Tibial nerve (tissue), 4 donors: ENCODE measurements around the gene PTPRJ. TPM values are rescaled to one million over a fixed set of nuclear protein-coding genes. Genes with fewer than 3 reads are reported as not detected.
A peak's percentile ranks its signal among the peaks of the same experiment; 100 is the strongest.

Experiments used
- DNase-seq, 2 donors: peaks; one replicate each; pipeline ENCODE4 v3.0.0-alpha.2; 2019; ENCODE audit warnings: low spot score in 2 of 2
- H3K27ac ChIP-seq, 4 donors: fragments of 200-600 bp; sonication (generic) in 3 of 4; one replicate each; pipeline ENCODE4 v1.5.1; 2017 to 2019; ENCODE audit warnings: mild to moderate bottlenecking in 1 of 4
- H3K27me3 ChIP-seq, 2 donors: fragments of 200-600 bp; sonication (generic) in 1 of 2; one replicate each; pipeline versions ENCODE4 v1.5.1 to v1.6.0; 2017 to 2019
- H3K36me3 ChIP-seq, 3 donors: fragments of 200-600 bp; sonication (generic); one replicate each; pipeline ENCODE4 v1.5.1; 2018 to 2019
- H3K4me1 ChIP-seq, 4 donors: fragments of 200-600 bp; sonication (generic) in 3 of 4; one replicate each; pipeline ENCODE4 v1.5.1; 2017 to 2019
- H3K4me3 ChIP-seq, 4 donors: fragments of 200-600 bp; sonication (generic) in 3 of 4; one replicate each; pipeline ENCODE4 v1.5.1; 2017 to 2019; ENCODE audit warnings: mild to moderate bottlenecking in 1 of 4, moderate library complexity in 1 of 4
- H3K9me3 ChIP-seq, 4 donors: fragments of 200-600 bp; sonication (generic) in 3 of 4; one replicate each; pipeline ENCODE4 v1.5.1; 2017 to 2019
- CTCF ChIP-seq, 5 experiments: fragments of 200-600 bp in 3 of 5; fragments of 450-650 bp in 2 of 5; sonication (generic) in 3 of 5; IDR thresholded peaks; one replicate each; pipeline ENCODE4 v1.5.1; 2016 to 2019; ENCODE audit warnings: antibody characterized with exemption in 5 of 5, mild to moderate bottlenecking in 3 of 5, moderate library complexity in 2 of 5
- EP300 ChIP-seq, 2 donors: sonication (generic); formaldehyde crosslinking; IDR thresholded peaks; one replicate each; pipeline ENCODE4 v1.6.1; 2017; ENCODE audit warnings: antibody characterized with exemption in 2 of 2, mild to moderate bottlenecking in 1 of 2
- POLR2A ChIP-seq, 2 donors: fragments of 450-650 bp; IDR thresholded peaks; one replicate each; pipeline ENCODE4 v1.6.1; 2017; ENCODE audit warnings: antibody characterized with exemption in 2 of 2, mild to moderate bottlenecking in 2 of 2, moderate library complexity in 2 of 2
- WGBS, 2 donors: methylation state at CpG; one replicate each; pipeline ENCODE4 v1.1.5; 2018; 5-methylcytosine and 5-hydroxymethylcytosine counted together
- total RNA-seq, 4 donors: library from RNA; depleted of rRNA; stranded (reverse); fragments of >200 nt; gene quantifications; one replicate each; pipeline ENCODE4 v1.1.0, GENCODE V29; 2016

Gene PTPRJ
- total RNA-seq, 4 donors from 2014 or later, result 20.5 to 24.3 (median 22.3) TPM

- DNase-seq, result no peak
- H3K27ac ChIP-seq, result peak overlapping the region in 2 of 4 donors; percentile 23 to 88
- no peak for TF ChIP-seq EP300 (IDR thresholded peaks at IDR 0.05)
- H3K36me3 ChIP-seq, result peaks cover 0 to 30% (median 4%) of the 10 kb centered on the region in 3 donors
- WGBS, 2 donors, result 71 to 78% methylated on average over 6 of the region's 6 CpGs
- no peaks in the 10 kb centered on the region for H3K9me3 ChIP-seq
- no peak overlapping the region for H3K4me3 ChIP-seq
- no peaks in the 10 kb centered on the region for H3K27me3 ChIP-seq
- H3K4me1 ChIP-seq, result peaks cover 0 to 31% (median 20%) of the 10 kb centered on the region in 4 donors
These were observed 188.5 kb downstream of the PTPRJ start for GRCh38 chr11:48168815-48169214.

GRCh38 chr11:48169259-48169658 is 188.9 kb downstream of the PTPRJ start:
- TF ChIP-seq POLR2A (IDR thresholded peaks at IDR 0.05) (no peak), EP300 (IDR thresholded peaks at IDR 0.05) (no peak), CTCF (IDR thresholded peaks at IDR 0.05) (no peak)
- no peak for DNase-seq
- Histone ChIP-seq H3K27me3 (no peaks in the 10 kb centered on the region), H3K9me3 (no peaks in the 10 kb centered on the region), H3K4me3 (no peak overlapping the region), H3K36me3 (peaks cover 0 to 26% (median 4%) of the 10 kb centered on the region in 3 donors), H3K4me1 (peaks cover 0 to 31% (median 20%) of the 10 kb centered on the region in 4 donors), H3K27ac (peak overlapping the region in 3 of 4 donors; percentile 23 to 88 (median 72))
- WGBS, 2 donors, result 40 to 46% methylated on average over 6 of the region's 6 CpGs

GRCh38 chr11:48169717-48170116 is 189.4 kb downstream of the PTPRJ start:
- Histone ChIP-seq H3K9me3 (no peaks in the 10 kb centered on the region), H3K27ac (peak overlapping the region; percentile 23 to 88 (median 48)), H3K4me3 (no peak overlapping the region), H3K4me1 (peaks cover 0 to 31% (median 20%) of the 10 kb centered on the region in 4 donors), H3K27me3 (no peaks in the 10 kb centered on the region), H3K36me3 (peaks cover 0 to 21% (median 4%) of the 10 kb centered on the region in 3 donors)
- no peak for DNase-seq
- TF ChIP-seq EP300 (IDR thresholded peaks at IDR 0.05) (no peak), CTCF (IDR thresholded peaks at IDR 0.05) (no peak), POLR2A (IDR thresholded peaks at IDR 0.05) (no peak)
- 23 to 24% methylated on average over 7 of the region's 7 CpGs for whole genome bisulfite sequencing, 2 donors

DNA sequence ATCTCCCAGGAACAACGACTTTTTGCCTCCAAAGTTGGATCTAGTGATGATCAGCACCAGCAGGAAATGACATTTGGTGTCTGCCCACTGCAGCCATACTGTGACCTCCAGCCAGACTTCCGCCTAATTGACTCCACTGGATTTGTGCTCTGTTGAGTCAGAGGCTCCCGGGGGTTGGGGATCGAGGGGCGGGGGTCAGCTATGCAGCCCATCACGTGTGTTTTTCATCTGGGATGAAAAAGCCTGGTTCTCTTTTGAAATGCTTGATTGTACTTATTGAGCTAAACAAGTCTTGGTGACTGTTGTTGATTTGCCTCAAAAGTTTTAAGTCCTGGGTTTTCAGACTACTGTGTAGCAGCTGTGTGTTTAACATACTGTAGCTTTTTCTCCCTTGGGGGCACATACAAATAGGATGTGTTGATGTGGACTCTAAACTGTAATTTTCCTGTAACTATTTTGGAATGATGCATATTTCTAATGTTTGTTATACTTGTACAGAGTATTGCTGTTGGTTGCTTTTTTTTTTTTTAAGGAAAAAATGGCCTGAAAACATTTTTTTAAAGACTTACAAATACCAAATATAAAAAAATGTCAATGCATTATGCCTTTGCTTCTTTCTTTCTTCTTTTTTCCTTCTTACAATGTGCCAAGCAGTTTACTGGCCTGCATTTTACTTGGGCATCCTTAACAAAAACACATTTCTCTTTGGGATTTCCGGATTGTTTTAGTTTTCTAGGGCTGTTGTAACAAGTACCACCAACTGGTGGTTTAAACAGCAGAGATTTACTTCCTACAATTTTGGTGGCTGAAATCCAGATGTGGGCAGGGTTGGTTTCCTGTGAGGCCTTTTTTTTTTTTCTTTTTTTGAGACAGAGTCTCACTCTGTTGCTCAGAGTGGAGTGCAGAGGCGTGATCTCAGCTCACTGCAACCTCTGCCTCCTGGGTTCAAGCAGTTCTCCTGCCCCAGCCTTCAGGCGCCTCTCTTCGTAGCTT is 190.2 kb downstream of the PTPRJ start:
- H3K36me3 ChIP-seq, result peaks cover 0 to 13% (median 0%) of the 10 kb centered on the region in 3 donors
- peak overlapping the region in 3 of 4 donors; percentile 23 to 88 (median 72) for H3K27ac ChIP-seq
- DNase-seq, result no peak
- 23 to 24% methylated on average over 7 to 8 of the region's 10 CpGs for WGBS, 2 donors
- no peaks in the 10 kb centered on the region for H3K9me3 ChIP-seq
- no peaks in the 10 kb centered on the region for H3K27me3 ChIP-seq
- TF ChIP-seq POLR2A (IDR thresholded peaks at IDR 0.05), result no peak
- TF ChIP-seq CTCF (IDR thresholded peaks at IDR 0.05), result no peak
- no peak for TF ChIP-seq EP300 (IDR thresholded peaks at IDR 0.05)
- H3K4me3 ChIP-seq, result no peak overlapping the region
- peaks cover 0 to 31% (median 20%) of the 10 kb centered on the region in 4 donors for H3K4me1 ChIP-seq

DNA sequence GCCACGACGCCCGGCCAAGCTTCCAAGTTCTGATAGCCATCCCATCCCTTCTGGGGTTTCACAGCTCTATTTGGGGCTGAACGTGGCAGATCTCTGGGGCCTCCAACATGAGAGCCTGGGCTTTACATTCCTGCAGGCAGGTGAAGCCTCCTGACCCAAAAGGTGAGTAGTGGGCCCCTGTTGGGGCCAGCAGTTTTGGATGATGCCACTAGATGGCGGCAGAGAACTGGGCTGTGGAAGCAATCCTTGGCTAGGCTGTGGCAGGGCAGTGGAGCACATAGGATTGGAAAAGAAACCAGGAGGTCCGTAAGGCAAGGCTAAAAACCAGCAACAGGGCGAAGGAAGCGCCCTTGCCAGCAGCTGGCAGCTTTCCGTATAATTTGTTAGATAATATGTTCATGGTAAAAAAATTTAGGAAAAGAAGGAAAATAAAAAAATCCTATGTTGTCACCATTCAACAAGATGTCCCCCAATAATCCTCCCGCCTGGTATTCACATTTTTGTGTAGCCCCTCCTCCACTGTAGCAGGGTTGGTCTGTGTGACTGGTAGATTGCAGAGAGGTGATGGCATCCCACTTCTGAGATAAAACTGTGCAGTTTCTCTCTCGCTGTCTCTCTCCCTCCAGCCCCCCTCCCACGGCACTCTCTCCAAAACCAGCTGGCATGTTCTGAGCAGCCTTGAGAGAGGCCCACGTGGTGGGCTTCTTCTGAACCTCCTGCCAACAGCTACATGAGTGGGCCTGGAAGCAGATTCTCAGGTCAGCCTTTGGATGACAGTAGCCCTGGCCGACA is 192.7 kb downstream of the PTPRJ start:
- Histone ChIP-seq H3K9me3 (no peaks in the 10 kb centered on the region), H3K27me3 (no peaks in the 10 kb centered on the region), H3K4me1 (peaks cover 0 to 31% (median 20%) of the 10 kb centered on the region in 4 donors), H3K4me3 (no peak overlapping the region), H3K36me3 (no peaks in the 10 kb centered on the region), H3K27ac (peak overlapping the region in 2 of 4 donors; percentile 4 to 27)
- 44 to 45% methylated on average over 14 of the region's 14 CpGs for WGBS, 2 donors
- DNase-seq, result peak; percentile 43 to 59
- TF ChIP-seq EP300 (IDR thresholded peaks at IDR 0.05) (no peak), CTCF (IDR thresholded peaks at IDR 0.05) (peak; percentile 80 to 93 (median 85))
